ENCODE data around the gene TSPAN3.
A peak's percentile ranks its signal among the peaks of the same experiment; 100 is the strongest.

Gene TSPAN3

DNA sequence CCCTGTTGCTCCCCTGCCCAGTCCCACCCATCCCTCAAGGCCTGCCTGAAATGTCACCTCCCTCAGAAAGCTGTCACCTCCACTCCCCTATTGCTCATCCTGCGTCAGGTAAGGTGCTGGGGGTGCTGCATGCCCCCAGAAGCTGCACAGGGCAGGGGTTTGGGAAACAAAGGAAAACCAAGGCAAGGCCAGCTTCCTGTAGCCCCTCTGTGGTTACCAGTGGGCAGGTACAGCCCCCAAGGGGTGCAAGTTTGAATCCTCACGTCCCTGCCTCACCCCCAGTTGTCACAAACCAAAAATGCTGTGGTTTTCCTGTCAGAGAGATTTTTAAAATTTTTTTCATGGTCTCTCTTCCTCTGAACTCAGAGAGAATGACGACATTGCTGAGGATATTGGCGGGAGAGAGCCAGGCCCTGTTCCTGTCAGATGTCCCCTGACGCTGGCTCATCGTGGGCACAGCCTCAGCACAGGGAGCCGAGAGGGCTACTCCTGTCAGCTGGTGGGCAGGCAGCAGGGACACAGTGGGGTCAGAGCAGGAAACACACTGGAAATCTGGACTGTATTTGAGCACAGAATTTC lies 49.0 kb downstream of the TSPAN3 start:
- peak; percentile 20 for DNase-seq

DNA sequence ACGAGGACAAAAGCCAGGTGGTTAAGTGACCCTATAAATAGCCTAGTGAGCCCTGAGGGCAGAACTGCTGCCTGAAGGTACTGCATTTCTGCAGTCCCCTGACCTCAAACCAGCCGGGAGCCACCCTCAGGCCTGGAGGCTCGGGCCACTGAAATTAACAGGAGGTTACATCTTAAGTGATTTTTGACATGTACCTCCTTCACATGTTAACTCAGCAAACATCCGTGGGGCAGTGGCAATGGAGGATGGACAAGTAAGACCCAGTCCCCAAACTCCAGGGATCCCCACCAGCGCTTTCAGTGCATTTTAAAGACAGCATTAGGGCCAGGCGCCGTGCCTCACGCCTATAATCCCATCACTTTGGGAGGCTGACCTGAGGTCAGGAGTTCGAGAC lies 49.8 kb downstream of the TSPAN3 start:
- DNase-seq = no peak

DNA sequence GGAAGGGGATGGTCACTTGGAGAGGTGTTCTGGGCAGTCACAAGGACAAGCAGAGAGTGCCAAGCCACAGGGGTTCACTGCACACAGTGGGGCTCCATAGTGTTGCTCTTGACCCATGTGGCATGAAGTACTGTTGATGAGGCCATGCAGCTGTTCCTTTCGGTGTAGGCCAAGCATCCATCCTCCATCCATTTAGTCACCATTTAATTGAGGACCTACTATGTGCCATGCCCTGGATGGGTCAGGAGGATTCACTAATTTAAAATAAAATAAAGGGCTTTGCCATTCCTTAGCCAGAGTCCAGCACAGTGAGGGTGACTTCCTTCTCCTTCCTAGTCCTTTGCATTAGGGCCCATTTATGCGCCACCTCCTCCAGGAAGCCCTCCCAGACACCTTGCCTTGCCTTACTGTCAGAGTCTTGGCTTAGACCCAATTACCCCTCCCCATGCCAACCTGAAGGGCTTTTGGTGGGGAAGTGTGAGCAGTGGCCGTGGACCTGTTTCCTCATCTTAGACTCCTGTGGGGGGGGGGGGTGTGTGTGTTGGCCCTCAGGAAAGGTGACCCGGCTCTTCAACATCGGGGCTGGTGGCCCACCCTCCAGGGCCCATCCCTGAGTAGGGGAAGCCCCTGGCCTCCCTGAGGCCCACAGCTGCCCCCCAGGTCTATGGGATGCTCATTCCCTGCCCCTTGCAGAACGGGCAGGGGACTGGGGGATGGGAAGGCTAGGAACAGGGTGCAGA lies 50.4 kb downstream of the TSPAN3 start:
- DNase-seq = no peak

DNA sequence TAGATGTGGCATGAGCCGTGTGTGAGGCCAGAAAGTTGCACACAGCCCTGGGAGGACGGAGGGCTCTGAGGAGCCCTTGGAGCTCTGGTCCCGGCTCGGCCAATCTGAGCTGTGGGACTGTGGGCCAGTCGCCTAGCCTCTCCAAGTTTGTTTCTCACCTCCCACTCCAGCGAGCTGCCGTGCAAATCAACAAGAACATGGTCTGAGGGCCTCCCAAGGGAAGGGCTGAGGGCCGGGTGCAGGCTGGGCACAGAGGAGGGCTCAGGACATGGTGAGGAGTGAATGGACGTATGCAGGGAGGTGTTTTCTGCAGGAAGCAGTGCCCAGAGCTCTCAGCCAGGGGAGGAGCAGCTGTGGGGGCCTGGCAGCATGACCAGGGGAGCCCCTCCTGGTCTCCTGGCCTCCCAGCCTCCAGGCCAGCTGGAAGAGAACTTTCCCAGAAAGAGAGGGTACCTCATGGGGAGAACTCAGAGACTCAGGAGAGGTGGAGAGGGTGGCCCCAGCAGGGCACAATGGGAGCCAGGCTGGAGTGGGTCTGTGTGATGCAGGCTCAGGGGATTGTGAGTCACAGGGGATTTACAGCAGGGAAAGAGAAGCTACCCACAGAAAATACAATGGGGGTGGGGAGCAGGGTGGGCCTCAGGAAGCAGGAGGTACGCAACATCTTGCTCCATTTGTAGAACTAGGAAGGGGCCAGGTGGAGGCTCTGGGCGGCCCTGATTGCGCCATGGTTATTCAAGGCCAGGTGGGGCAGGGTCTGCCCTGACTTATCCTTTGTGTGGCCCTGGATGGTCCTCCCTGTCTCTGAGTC lies 51.2 kb downstream of the TSPAN3 start:
- DNase-seq = no peak

DNA sequence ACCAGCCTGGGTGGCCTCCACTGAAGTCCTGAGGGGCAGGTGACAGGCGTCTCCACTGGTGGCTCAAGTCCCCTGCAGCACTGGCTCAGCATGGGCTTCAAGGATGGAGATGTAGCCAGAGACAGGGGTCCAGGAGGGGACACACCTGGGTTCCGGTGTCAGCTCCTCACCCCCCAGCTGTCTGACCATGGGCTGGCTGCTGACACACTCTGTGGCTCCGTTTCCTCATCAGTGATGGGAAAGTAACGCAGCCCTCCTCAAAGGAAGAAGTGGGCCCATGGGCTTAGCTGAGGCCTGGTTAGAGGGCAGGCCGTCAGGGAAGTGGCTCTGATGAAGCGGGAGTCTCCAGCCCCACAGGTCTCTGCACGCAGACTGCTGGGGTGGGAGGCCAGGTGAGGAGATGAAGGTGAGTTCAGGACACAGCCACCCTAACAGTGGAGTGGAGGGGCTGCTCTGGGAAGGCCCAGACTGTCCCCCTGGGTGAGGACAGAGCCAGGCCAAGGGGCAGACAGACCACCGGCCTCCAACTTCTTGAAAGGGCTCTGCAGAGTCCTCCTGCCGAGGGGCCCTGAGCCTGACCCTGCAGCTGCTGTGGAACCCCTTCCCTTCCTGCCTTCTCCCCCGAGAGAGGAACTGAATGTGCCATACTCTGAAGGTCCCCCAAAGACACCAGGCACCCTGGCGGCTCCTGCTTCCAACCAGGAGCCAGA lies 52.0 kb downstream of the TSPAN3 start:
- DNase-seq = no peak

DNA sequence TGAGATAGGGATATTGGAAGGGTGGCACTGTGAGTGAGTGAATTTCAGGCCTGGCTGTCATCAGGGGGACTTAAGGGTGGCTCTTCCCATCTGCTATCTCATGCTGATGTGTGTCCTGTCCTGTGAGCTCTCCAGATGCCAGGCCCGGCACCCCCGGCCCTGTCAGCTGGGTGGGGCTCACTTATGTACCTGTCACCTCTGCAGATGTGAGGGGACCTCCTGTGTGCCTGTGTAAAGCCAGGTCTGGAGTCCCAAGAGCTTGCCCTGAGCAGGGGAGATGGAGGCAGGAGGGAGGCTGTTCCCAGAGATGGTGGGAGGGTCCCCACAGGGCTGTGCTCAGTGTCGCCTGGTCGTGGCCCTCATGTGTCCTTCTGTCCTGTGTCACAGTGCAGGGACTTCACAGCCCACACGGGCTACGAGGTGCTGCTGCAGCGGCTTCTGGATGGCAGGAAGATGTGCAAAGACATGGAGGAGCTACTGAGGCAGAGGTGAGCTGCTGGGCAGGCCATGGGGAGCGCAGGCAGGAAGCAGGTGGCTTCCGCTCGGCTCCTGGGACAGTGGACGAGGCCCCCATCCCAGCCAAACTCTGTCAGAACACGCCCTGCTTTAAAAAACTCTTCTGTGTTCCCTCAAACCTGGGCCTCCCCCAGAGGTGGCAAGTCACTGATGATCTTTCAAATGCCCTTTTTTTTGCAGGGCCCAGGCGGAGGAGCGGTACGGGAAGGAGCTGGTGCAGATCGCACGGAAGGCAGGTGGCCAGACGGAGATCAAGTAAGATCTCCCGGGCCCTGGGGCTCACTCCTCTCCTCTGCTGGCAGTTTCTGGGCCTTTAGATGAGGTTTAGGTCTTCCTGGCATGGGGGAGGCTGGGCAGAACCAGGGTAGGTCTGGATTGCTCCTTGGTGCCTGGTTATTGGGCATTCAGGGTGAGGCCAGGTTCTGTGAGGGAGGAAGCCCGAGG lies 52.9 kb downstream of the TSPAN3 start:
- DNase-seq = no peak

DNA sequence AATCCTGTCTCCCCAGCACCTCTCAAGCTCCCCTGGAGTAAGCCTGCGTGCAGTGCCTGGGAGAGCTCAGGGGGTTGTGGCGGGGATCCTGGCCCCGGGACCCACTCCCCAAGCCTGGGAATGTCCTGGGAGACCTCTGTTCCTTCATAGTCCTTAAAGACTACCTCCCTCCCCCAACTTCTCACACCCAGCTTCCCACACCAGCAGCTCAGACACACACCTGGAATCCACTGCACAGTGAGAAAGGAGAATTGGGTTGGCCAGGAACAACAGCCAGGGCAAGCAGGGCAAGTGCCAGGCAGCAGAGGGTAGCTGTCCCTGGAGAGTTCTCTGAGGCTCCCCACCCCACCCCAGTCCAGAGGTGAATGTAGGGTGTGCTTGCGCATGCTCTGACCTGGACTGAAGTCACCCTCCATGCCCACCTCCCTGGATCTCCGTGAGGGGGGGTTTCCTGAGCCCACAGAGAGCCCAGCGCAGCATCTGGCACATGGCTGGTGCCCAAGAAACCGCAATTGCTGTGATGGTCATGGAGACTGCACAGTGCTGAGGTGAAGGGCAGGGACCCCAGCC lies 53.7 kb downstream of the TSPAN3 start:
- DNase-seq = no peak

DNA sequence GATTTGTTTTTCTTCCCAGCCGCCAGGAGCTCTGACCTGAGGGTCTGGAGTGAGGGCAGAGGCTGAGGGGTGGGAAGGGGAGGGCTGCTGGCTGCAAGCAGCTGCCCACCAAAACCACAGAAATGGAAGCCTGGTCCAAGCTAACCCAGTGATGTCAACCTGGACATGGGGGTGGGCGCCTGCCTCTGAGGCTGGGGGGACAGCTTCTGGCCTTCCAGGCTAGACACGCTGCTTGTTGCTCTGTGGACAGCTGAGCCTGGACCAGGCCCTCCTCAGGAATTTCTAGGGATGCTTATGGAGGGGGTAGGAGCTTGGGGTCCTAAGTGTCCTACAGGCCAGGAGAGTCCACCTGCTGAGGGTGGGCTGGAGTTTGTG lies 54.6 kb downstream of the TSPAN3 start:
- no peak for DNase-seq

DNA sequence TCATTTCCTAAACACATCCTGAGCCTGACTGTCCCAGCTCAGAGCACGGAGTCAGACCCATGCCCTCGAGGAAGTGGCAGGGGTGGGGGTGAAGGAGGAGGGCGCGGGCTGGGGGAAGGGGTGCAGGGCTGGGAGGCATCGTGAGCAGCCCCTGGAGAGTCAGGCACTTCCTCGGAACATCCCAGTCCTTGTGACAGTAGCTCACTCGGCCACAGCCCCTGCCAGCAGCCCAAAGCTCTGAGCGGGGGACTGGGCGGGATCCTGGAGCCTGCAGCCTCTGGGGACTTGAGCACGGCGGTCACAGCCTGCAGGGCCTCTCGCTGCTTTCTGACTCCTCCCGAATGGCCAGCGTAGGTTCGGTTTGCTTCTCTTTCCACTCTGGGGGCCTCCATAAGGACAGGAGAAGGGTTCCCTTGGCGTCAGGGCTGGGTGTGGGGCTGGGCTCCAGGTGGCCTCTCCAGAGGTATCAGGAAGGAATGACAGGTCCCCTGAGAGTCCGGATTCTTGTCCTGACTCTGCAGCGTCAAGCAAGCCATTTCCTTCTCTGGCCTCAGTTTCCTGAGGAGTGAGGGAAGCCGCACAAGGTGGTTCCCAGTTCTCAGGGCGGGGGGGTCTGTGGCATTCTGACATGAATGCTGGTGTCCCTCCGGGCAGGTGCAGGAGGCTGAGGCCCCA lies 55.1 kb downstream of the TSPAN3 start:
- DNase-seq = no peak

DNA sequence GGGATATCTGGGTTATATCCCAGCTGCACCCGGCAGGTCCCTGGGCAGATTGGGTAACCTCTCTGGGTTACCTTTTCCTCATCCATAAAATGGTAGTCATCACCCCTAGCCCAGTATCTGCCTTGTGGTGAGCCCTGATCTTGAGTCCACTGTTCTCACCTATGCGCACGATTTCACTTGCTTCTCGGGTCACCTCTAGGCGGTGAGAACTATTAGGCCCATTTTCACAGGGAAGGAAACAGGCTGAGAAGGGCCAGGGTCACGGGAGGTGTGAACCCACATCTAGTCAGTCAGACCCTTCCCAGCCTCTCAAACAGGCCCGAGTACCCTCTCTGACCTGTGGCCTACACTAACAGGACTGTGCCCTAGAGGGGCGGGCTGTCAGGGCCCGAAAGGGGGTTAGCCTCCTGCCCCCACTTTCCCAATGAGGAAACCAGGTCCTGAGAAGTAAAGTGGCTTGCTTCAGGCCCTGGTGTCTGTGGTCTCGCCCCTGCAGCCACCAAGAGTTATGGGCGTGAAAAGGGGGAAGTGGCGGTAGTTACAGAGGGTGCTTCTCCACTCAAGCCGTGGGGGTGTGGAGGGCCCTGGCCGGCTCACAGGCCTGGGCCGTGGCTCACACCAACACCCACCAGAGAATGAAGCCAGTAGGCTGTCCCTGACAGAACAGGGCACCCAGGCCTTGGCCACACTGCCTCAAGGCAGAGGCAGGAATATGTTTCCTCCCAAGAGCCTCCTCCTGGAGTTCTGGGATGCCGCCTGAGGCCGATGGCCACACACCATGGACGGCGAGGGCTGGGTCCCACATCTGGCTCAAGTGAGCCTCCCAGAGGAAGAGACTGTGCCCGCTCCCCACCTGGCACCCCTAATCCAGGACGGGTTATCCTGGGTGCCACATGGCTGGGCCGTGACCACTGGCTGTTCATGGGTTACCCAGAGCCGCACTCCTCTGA lies 56.5 kb downstream of the TSPAN3 start:
- DNase-seq = no peak

DNA sequence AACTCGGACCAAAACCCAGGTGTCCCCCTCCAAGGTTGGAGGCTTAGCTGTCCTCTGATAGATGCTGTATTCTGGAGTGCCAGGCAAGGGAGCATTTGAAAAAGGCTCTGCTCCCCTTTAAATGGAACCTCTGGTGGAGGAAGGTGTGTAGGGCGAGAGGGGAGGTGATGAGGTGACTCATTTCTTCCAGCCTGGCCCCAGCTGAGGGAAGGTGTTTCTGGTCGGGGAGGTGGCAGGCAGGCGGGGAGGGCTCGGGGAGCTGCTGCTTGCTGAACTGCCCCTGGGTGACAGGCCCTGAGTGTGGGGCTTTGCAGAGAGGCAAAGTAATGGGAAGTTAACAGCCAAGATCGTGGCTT lies 57.2 kb downstream of the TSPAN3 start:
- DNase-seq = peak; percentile 42

DNA sequence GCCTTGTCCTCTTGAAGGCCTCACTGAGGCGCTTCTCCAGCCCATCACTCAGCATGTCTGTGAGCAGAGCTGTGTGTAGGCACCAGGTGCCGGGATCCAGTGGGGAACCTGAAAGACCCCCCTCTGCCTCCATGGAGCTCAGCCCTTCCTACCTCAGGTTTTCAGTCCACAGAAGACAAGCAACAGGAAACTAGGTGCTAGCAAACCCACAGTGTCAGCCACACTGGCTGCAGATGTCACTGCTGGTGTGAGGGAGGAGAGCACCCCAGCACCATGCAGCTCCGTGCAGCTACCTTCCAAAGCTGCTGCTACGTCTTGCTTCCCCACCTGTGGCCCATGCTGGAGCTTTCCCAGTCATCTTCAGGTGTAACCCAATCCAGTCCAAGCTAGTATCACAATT lies 58.0 kb downstream of the TSPAN3 start:
- no peak for DNase-seq

DNA sequence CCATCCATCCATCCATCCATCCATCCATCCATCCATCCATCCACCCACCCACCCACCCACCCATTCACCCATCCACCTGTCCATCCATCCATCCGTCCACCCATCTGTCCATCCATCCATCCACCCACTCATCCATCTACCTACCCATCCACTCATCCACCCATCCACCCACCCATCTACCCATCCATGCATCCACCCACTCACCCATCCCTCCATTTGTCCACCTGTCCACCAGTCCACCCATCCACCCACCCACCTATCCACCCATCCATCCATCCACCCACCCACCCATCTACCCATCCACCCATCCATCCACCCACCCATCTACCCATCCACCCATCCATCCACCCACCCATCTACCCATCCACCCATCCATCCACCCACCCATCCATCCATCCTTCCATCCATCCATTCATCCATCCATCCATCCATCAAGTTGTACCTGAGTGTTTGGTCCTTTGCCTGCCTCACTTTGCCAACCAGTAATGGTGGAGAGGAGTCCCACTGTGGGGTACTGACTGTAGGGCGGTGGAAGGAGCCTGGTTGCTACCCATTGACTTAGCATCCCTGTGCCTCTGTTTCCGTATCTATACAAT lies 58.7 kb downstream of the TSPAN3 start:
- no peak for DNase-seq

DNA sequence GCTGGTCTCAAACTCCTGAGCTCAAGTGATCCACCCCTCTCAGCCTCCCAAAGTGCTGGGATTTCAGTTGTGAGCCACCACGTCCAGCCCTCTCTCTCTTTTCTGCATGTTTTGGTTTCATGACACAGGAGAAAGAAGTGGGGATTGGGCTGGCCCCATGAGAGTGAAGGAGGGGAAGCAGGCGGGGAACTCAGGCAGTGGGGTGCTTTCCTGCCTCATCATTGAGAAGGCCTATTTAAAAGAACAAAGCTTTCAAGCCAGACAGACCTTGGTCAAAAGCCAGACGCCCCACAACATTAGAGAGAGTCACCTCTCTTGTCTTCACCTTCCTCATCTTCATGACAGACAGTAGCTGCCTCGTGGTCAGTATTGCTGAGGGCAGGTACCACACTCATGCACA lies 60.1 kb downstream of the TSPAN3 start:
- DNase-seq = no peak

DNA sequence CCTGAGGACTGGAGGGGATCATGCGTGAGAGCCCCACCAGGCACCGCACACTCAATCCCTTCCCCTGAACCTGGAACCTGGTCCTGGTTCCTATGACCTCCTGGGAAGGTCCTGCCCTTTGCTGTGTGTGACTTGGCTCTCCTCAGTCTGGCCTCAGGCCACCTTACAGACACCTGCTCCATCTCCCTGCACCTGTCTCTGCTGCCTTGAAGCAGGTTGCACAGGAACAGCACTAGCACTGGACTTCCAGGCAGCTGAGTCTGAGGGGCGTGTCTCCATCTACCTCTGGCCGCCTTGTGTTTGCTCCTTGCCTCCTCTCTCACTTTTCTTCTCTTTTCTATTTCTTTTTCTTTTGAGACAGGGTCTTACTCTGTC lies 60.6 kb downstream of the TSPAN3 start:
- no peak for DNase-seq

DNA sequence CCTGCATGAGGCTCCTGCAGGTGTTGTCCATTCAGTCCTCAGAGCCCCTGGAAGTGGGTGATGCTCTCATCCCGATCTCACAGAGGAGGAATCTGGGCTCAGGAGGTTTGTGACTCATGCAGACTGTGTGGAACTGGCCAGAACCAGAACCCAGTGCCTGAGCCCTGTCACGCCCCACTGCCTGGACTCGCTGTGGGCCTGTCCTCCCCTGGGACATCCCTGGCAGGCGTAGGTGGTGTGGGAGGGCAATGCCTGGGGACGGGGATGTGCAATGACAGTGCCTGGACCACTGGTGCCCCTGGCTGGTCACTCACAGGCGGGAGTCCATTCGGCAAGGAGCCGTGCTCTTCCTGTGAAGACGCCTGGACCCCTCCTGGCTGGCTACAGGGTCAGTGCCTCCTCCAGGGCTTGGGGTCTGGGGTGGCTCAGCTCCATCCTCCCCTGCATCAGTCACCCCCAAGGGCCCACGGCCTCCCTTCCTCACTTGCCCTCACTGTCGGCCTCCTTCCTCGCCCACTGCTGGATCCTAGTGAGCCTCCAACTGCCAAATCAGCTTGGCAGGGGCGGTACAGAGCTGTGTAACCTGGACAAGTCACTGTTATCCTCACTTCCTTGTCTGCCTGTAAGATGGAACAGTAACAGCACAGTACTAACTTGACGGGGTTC lies 61.1 kb downstream of the TSPAN3 start:
- no peak for DNase-seq

DNA sequence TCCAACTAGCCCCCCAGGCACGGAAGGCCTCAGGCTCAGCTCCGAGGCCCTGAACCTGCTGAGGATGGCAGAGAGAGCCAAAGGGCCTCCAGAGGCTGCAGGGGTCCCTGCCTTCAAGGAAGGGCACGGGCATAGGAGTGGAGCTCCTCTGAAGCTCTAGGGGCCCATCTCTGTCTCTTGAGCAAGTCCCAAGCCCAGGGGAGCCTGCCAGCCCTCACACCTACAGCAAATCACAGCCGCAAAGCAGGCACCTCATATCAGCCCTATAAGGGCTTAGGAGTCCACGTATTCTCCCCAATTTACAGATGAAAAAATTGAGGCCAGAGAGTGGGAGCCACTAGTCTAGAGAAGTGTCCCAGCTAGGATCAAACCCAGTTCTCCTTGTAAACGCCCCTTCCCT lies 61.7 kb downstream of the TSPAN3 start:
- no peak for DNase-seq

DNA sequence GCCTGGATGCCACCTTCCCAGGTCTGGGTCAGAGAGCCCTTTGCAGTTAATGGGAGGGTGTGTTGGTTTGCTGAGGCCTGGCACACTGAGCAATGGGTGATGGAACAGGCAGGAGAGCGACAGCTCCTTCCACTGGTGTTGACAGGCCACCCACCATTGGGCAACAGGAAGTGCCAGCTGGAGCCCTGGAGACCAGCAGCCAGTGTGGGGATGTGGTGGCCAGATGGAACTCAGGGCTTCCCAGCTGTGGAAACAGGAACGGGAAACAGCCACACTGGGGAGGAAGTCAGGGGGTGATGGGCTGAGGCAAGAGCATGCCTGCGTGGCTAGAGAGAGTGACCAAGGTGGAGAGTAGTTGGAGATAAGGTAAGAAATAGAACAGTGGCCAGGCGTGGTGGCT lies 66.7 kb downstream of the TSPAN3 start:
- no peak for DNase-seq
